Vein endothelial cell (primary cell): Measurements from ENCODE around the gene NAT9. TPM values are rescaled to one million over a fixed set of nuclear protein-coding genes. Genes with fewer than 3 reads are reported as not detected.

Source experiments
- total RNA-seq: library from RNA; depleted of rRNA; stranded (reverse); fragments of >200 nt; gene quantifications from 2 replicates; pipeline ENCODE4 v1.2.3, GENCODE V29; 2012

Gene NAT9
- total RNA-seq: 33.3 and 34.8 TPM in 2 replicates

GRCh38 chr17:74776044-74776962 is at the start of gene NAT9:
TSS of gene NAT9 (minus strand) at chr17:74776345. CDS start at chr17:74775698, 647 bp downstream.

GRCh38 chr17:74748529-74749278 is 27.4 kb downstream of the NAT9 start, which contains the start of gene NHERF1:
TSS of gene NHERF1 (plus strand) at chr17:74748628. CDS start at chr17:74748847, 219 bp downstream.

GRCh38 chr17:74736513-74737298 is 39.4 kb downstream of the NAT9 start, which contains the start of gene RAB37:
TSS of gene RAB37 (plus strand) at chr17:74737256. CDS start at chr17:74737273, 17 bp downstream.

Other genes starting within 250 kb of the NAT9 start
- gene CD300LB, start 244.9 kb downstream of the NAT9 start, total RNA-seq: not detected in 2 replicates
- not detected in 2 replicates for gene CD300C, start 230.2 kb downstream of the NAT9 start, total RNA-seq
- gene CD300H, start 208.8 kb downstream of the NAT9 start, total RNA-seq: not detected in 2 replicates
- gene CD300LD, start 184.1 kb downstream of the NAT9 start, total RNA-seq: not detected in 2 replicates
- not detected in 2 replicates for gene CD300E, start 152.6 kb downstream of the NAT9 start, total RNA-seq
- gene CD300LF, start 63.4 kb downstream of the NAT9 start, total RNA-seq: not detected in 2 replicates
- gene RAB37, start 39.1 kb downstream of the NAT9 start, total RNA-seq: 0.33 and 0.67 TPM in 2 replicates
- 13.7 and 17.0 TPM in 2 replicates for gene NHERF1, start 27.7 kb downstream of the NAT9 start, total RNA-seq
- 0.19 TPM in 1 of 2 replicates, not detected in the other for gene GRIN2C, start 83.5 kb upstream of the NAT9 start, total RNA-seq
- 40.4 and 43.8 TPM in 2 replicates for gene FDXR, start 96.6 kb upstream of the NAT9 start, total RNA-seq
- not detected in 2 replicates for gene FADS6, start 117.3 kb upstream of the NAT9 start, total RNA-seq
- gene USH1G, start 146.9 kb upstream of the NAT9 start, total RNA-seq: not detected in 2 replicates
- gene OTOP2, start 147.9 kb upstream of the NAT9 start, total RNA-seq: not detected in 2 replicates
- not detected in 2 replicates for gene OTOP3, start 159.6 kb upstream of the NAT9 start, total RNA-seq
- gene HID1, start 196.4 kb upstream of the NAT9 start, total RNA-seq: 38.4 and 39.8 TPM in 2 replicates
- 26.1 and 27.1 TPM in 2 replicates for gene CDR2L, start 211.3 kb upstream of the NAT9 start, total RNA-seq
- 27.8 and 36.3 TPM in 2 replicates for gene MRPL58, start 236.3 kb upstream of the NAT9 start, total RNA-seq